IPS-20b (cell line): Measurements from ENCODE around the gene HELZ.
A peak's percentile ranks its signal among the peaks of the same experiment; 100 is the strongest.
"Not testable (repeated sequence)": the region's sequence is repeated elsewhere in the genome, so short reads cannot be mapped to it uniquely, and the experiment has no call there.

Experiments
- H3K27ac ChIP-seq: one replicate; pipeline ENCODE4 v1.5.1; 2013; ENCODE audit warnings: low read length
- H3K27me3 ChIP-seq: 2 replicates; pipeline ENCODE4 v1.6.1; 2013; ENCODE audit warnings: mild to moderate bottlenecking, low read length, inconsistent platforms; ENCODE audit not compliant: insufficient read depth
- H3K36me3 ChIP-seq: 2 replicates; pipeline ENCODE4 v1.6.1; 2013; ENCODE audit warnings: low read depth, mild to moderate bottlenecking, inconsistent platforms, low read length, moderate library complexity; ENCODE audit not compliant: insufficient read depth
- H3K4me1 ChIP-seq: 2 replicates; pipeline ENCODE4 v1.6.1; 2013; ENCODE audit warnings: mild to moderate bottlenecking, control low read depth, inconsistent platforms, low read length, moderate library complexity; ENCODE audit not compliant: insufficient read depth
- H3K4me3 ChIP-seq: 2 replicates; pipeline ENCODE4 v1.5.1; 2013; ENCODE audit warnings: mild to moderate bottlenecking, low read length, inconsistent platforms
- H3K9ac ChIP-seq: 2 replicates; pipeline ENCODE4 v1.6.1; 2013; ENCODE audit warnings: low read depth, mild to moderate bottlenecking, inconsistent platforms, low read length, moderate library complexity
- H3K9me3 ChIP-seq: 2 replicates; pipeline ENCODE4 v1.6.1; 2013; ENCODE audit warnings: mild to moderate bottlenecking, low read depth, low read length, inconsistent platforms; ENCODE audit not compliant: insufficient read depth

HELZ gene

GRCh38 chr17:67245073-67245693, at the start of gene HELZ:
TSS of gene HELZ (minus strand) at chr17:67245196. CDS start at chr17:67218804, 26,392 bp downstream.
- Histone ChIP-seq H3K4me1 (peaks cover 14% of the 10 kb centered on the region), H3K4me3 (peak within 1 kb of the TSS; percentile 82), H3K9me3 (no peaks in the 10 kb centered on the region), H3K9ac (peak within 1 kb of the TSS; percentile 94), H3K27me3 (peaks cover 11% of the 10 kb centered on the region; the same call in 1 of the 2 replicates), H3K36me3 (0 out of 2 replicates have a peak, but pooled peaks cover 14% of the 10 kb centered on the region), H3K27ac (peak within 1 kb of the TSS; percentile 61)

GRCh38 chr17:67293251-67294203, 48.5 kb upstream of the HELZ start:
- no peaks in the 10 kb centered on the region for H3K4me1 ChIP-seq
- H3K9ac ChIP-seq = no peak overlapping the region
- no peak overlapping the region for H3K27ac ChIP-seq
- no peaks in the 10 kb centered on the region for H3K9me3 ChIP-seq
- H3K4me3 ChIP-seq = no peak overlapping the region
- H3K36me3 ChIP-seq = no peaks in the 10 kb centered on the region
- no peaks in the 10 kb centered on the region for H3K27me3 ChIP-seq

- Histone ChIP-seq H3K4me3 (no peak overlapping the region), H3K27ac (no peak overlapping the region)
These were observed 45.8 kb upstream of the HELZ start for GRCh38 chr17:67290711-67291291.

GRCh38 chr17:67290244-67290643, 45.2 kb upstream of the HELZ start:
- Histone ChIP-seq H3K27me3 (no peaks in the 10 kb centered on the region), H3K27ac (no peak overlapping the region), H3K9ac (no peak overlapping the region), H3K4me3 (no peak overlapping the region), H3K36me3 (no peaks in the 10 kb centered on the region), H3K9me3 (no peaks in the 10 kb centered on the region), H3K4me1 (no peaks in the 10 kb centered on the region)

More at GRCh38 chr17:67290711-67291291, 45.8 kb upstream of the HELZ start:
- Histone ChIP-seq H3K27me3 (no peaks in the 10 kb centered on the region), H3K9me3 (no peaks in the 10 kb centered on the region), H3K36me3 (no peaks in the 10 kb centered on the region), H3K9ac (no peak overlapping the region), H3K4me1 (no peaks in the 10 kb centered on the region)

- H3K4me1 ChIP-seq = no peaks in the 10 kb centered on the region
These were observed 44.3 kb upstream of the HELZ start for GRCh38 chr17:67289181-67289876.

GRCh38 chr17:67286826-67287225, 41.8 kb upstream of the HELZ start:
- not testable (repeated sequence) for H3K9me3 ChIP-seq, H3K4me1 ChIP-seq, H3K27me3 ChIP-seq, H3K27ac ChIP-seq, H3K4me3 ChIP-seq, H3K9ac ChIP-seq, H3K36me3 ChIP-seq

More at GRCh38 chr17:67289181-67289876, 44.3 kb upstream of the HELZ start:
- H3K27ac ChIP-seq = no peak overlapping the region
- no peak overlapping the region for H3K9ac ChIP-seq
- no peaks in the 10 kb centered on the region for H3K9me3 ChIP-seq
- H3K36me3 ChIP-seq = no peaks in the 10 kb centered on the region
- no peak overlapping the region for H3K4me3 ChIP-seq
- no peaks in the 10 kb centered on the region for H3K27me3 ChIP-seq

- no peak overlapping the region for H3K4me3 ChIP-seq
- no peak overlapping the region for H3K27ac ChIP-seq
- H3K36me3 ChIP-seq = no peaks in the 10 kb centered on the region
- H3K9ac ChIP-seq = no peak overlapping the region
- no peaks in the 10 kb centered on the region for H3K9me3 ChIP-seq
- H3K27me3 ChIP-seq = no peaks in the 10 kb centered on the region
- peaks cover 5% of the 10 kb centered on the region for H3K4me1 ChIP-seq
These were observed 40.4 kb upstream of the HELZ start for GRCh38 chr17:67285360-67285759.

GRCh38 chr17:67283731-67284516, 38.9 kb upstream of the HELZ start:
- H3K9me3 ChIP-seq = no peaks in the 10 kb centered on the region

GRCh38 chr17:67281743-67282142, 36.7 kb upstream of the HELZ start:
- no peak overlapping the region for H3K27ac ChIP-seq
- H3K9ac ChIP-seq = no peak overlapping the region
- H3K4me1 ChIP-seq = peaks cover 5% of the 10 kb centered on the region
- no peaks in the 10 kb centered on the region for H3K36me3 ChIP-seq
- no peak overlapping the region for H3K4me3 ChIP-seq
- no peaks in the 10 kb centered on the region for H3K27me3 ChIP-seq
- H3K9me3 ChIP-seq = no peaks in the 10 kb centered on the region

More at GRCh38 chr17:67283731-67284516, 38.9 kb upstream of the HELZ start:
- Histone ChIP-seq H3K27me3 (no peaks in the 10 kb centered on the region), H3K27ac (no peak overlapping the region), H3K9ac (no peak overlapping the region), H3K4me3 (no peak overlapping the region), H3K36me3 (no peaks in the 10 kb centered on the region), H3K4me1 (peaks cover 5% of the 10 kb centered on the region)

GRCh38 chr17:67281053-67281452, 36.1 kb upstream of the HELZ start:
- H3K27ac ChIP-seq = no peak overlapping the region
- no peaks in the 10 kb centered on the region for H3K36me3 ChIP-seq
- no peak overlapping the region for H3K4me3 ChIP-seq
- H3K27me3 ChIP-seq = no peaks in the 10 kb centered on the region
- peaks cover 5% of the 10 kb centered on the region for H3K4me1 ChIP-seq
- H3K9ac ChIP-seq = no peak overlapping the region
- no peaks in the 10 kb centered on the region for H3K9me3 ChIP-seq

GRCh38 chr17:67280279-67280678, 35.3 kb upstream of the HELZ start:
- Histone ChIP-seq H3K4me1 (peaks cover 5% of the 10 kb centered on the region), H3K9me3 (no peaks in the 10 kb centered on the region), H3K36me3 (no peaks in the 10 kb centered on the region), H3K4me3 (no peak overlapping the region), H3K9ac (no peak overlapping the region), H3K27ac (no peak overlapping the region), H3K27me3 (no peaks in the 10 kb centered on the region)
